Neural cell (in vitro differentiated cells): Measurements from ENCODE around the gene ATOSB. TPM values are rescaled to one million over a fixed set of nuclear protein-coding genes. Genes with fewer than 3 reads are reported as not detected.
A peak's percentile ranks its signal among the peaks of the same experiment; 100 is the strongest.

Experiments
- H2AFZ ChIP-seq: fragments of 200-600, 300-800 bp; sonication (generic), shearing (Covaris generic); 2 replicates; pipeline ENCODE4 v1.6.0; 2014; ENCODE audit warnings: low read depth, mild to moderate bottlenecking, antibody characterized with exemption, low read length, moderate library complexity
- H3F3A ChIP-seq: fragments of 200-600 bp; shearing (Covaris generic); 2 replicates; pipeline ENCODE4 v1.6.1; 2016; ENCODE audit warnings: mild to moderate bottlenecking, moderate library complexity, mixed read lengths, antibody characterized with exemption, low read length; ENCODE audit not compliant: insufficient read depth, poor library complexity, severe bottlenecking
- H3K27ac ChIP-seq: fragments of 200-600, 300-800 bp; sonication (generic), shearing (Covaris generic); 2 replicates; pipeline ENCODE4 v1.5.1; 2014; ENCODE audit warnings: mild to moderate bottlenecking, low read length, moderate library complexity
- H3K27me3 ChIP-seq: fragments of 300-800, 200-600 bp; sonication (generic), shearing (Covaris generic); 2 replicates; pipeline ENCODE4 v1.6.0; 2014; ENCODE audit warnings: mild to moderate bottlenecking, low read depth, low read length, moderate library complexity; ENCODE audit not compliant: insufficient read depth
- H3K36me3 ChIP-seq: fragments of 300-800, 200-600 bp; sonication (generic), shearing (Covaris generic); 2 replicates; pipeline ENCODE4 v1.5.1; 2014; ENCODE audit warnings: mild to moderate bottlenecking, antibody characterized with exemption, low read length, moderate library complexity; ENCODE audit not compliant: insufficient read depth
- H3K4me2 ChIP-seq: fragments of 300-800, 200-600 bp; sonication (generic), shearing (Covaris generic); 2 replicates; pipeline ENCODE4 v1.6.0; 2014; ENCODE audit warnings: mild to moderate bottlenecking, low read length
- H3K4me3 ChIP-seq: fragments of 300-800, 200-600 bp; sonication (generic), shearing (Covaris generic); 2 replicates; pipeline ENCODE4 v1.5.1; 2014; ENCODE audit warnings: mild to moderate bottlenecking, low read length, moderate library complexity
- H3K79me2 ChIP-seq: fragments of 200-600 bp; shearing (Covaris generic); replicated peaks from 2 replicates; pipeline ENCODE4 v1.6.0; 2014; ENCODE audit warnings: mild to moderate bottlenecking, low read length, moderate library complexity; ENCODE audit not compliant: insufficient read depth
- H3K9ac ChIP-seq: fragments of 300-800, 200-600 bp; sonication (generic), shearing (Covaris generic); 2 replicates; pipeline ENCODE4 v1.6.1; 2016; ENCODE audit warnings: mild to moderate bottlenecking, low read length, mixed read lengths
- H3K9me2 ChIP-seq: fragments of 200-600 bp; shearing (Covaris generic); 2 replicates; pipeline ENCODE4 v1.6.1; 2016; ENCODE audit warnings: mild to moderate bottlenecking, low read length, mixed read lengths; ENCODE audit not compliant: insufficient read depth
- H3K9me3 ChIP-seq: fragments of 200-600, 300-800 bp; sonication (generic), shearing (Covaris generic); 2 replicates; pipeline ENCODE4 v1.6.1; 2016; ENCODE audit warnings: mild to moderate bottlenecking, mixed run types, low read length, moderate library complexity, mixed read lengths
- H4K20me1 ChIP-seq: fragments of 200-600 bp; shearing (Covaris generic); 2 replicates; pipeline ENCODE4 v1.6.1; 2016; ENCODE audit warnings: mild to moderate bottlenecking, mixed run types; ENCODE audit not compliant: insufficient read depth
- CTCF ChIP-seq: fragments of 450-650 bp; IDR thresholded peaks from 2 replicates; pipeline ENCODE4 v1.5.1; 2014; ENCODE audit warnings: antibody characterized with exemption, mild to moderate bottlenecking, moderate library complexity; ENCODE audit not compliant: poor library complexity, severe bottlenecking
- EZH2 ChIP-seq: fragments of 200-600, 300-800 bp; shearing (Covaris generic), sonication (generic); IDR thresholded peaks from 2 replicates; pipeline ENCODE4 v1.6.1; 2014; ENCODE audit warnings: antibody characterized with exemption, low read length, borderline replicate concordance, mild to moderate bottlenecking; ENCODE audit not compliant: insufficient read depth, poor library complexity, severe bottlenecking
- MXI1 ChIP-seq: fragments of 450-650 bp; conservative IDR thresholded peaks from 2 replicates; pipeline ENCODE4 v1.6.1; 2014; ENCODE audit warnings: antibody characterized with exemption, mild to moderate bottlenecking; ENCODE audit not compliant: poor library complexity, severe bottlenecking
- POLR2AphosphoS5 ChIP-seq: IDR thresholded peaks from 2 replicates; pipeline ENCODE4 v1.6.1; 2012
- RAD21 ChIP-seq: fragments of 450-650 bp; conservative IDR thresholded peaks from 2 replicates; pipeline ENCODE4 v1.6.1; 2014; ENCODE audit warnings: antibody characterized with exemption, mild to moderate bottlenecking, moderate library complexity
- REST ChIP-seq: IDR thresholded peaks from 2 replicates; pipeline ENCODE4 v1.6.1; 2012; ENCODE audit warnings: borderline replicate concordance
- SMC3 ChIP-seq: fragments of 450-650 bp; conservative IDR thresholded peaks from 2 replicates; pipeline ENCODE4 v1.6.1; 2014; ENCODE audit warnings: antibody characterized with exemption, mild to moderate bottlenecking, moderate library complexity; ENCODE audit not compliant: poor library complexity
- TAF1 ChIP-seq: IDR thresholded peaks from 2 replicates; pipeline ENCODE4 v1.6.1; 2012; ENCODE audit warnings: low read depth
- polyA plus RNA-seq: library from polyadenylated mRNA; depleted of rRNA; stranded (reverse); fragments of >200 nt; gene quantifications from 2 replicates; pipeline ENCODE4 v1.2.3, GENCODE V29; 2014

The ATOSB gene
- polyA plus RNA-seq, 1 donor from 2014 or later: 28.9 TPM

GRCh38 chr9:35116539-35116897 is 856 bp upstream of the ATOSB start:
- H3K4me3 ChIP-seq: peak overlapping the region; percentile 88
- no peaks in the 10 kb centered on the region for H3K9me2 ChIP-seq
- H4K20me1 ChIP-seq: no peaks in the 10 kb centered on the region
- H3K79me2 ChIP-seq: peaks cover 16% of the 10 kb centered on the region
- peaks cover 6% of the 10 kb centered on the region for H3F3A ChIP-seq
- H3K9me3 ChIP-seq: no peaks in the 10 kb centered on the region
- H3K27ac ChIP-seq: peak overlapping the region; percentile 95
- no peaks in the 10 kb centered on the region for H3K27me3 ChIP-seq
- no peak for TF ChIP-seq CTCF
- TF ChIP-seq TAF1: no peak
- TF ChIP-seq REST: no peak
- peak overlapping the region; percentile 61 for H2AFZ ChIP-seq
- H3K36me3 ChIP-seq: no peaks in the 10 kb centered on the region
- H3K4me2 ChIP-seq: peak overlapping the region; percentile 98
- peak overlapping the region; percentile 85 for H3K9ac ChIP-seq

- TF ChIP-seq CTCF (no peak), POLR2AphosphoS5 (no peak), REST (no peak), MXI1 (no peak), EZH2 (no peak), SMC3 (no peak), TAF1 (no peak), RAD21 (no peak)
- Histone ChIP-seq H3K9ac (peak overlapping the region; percentile 85), H3K9me2 (no peaks in the 10 kb centered on the region), H3K27ac (peak overlapping the region; percentile 95), H2AFZ (peak overlapping the region; percentile 61), H4K20me1 (no peaks in the 10 kb centered on the region), H3K4me3 (peak overlapping the region; percentile 88), H3K36me3 (no peaks in the 10 kb centered on the region), H3F3A (peaks cover 6% of the 10 kb centered on the region), H3K4me2 (peak overlapping the region; percentile 94), H3K9me3 (no peaks in the 10 kb centered on the region), H3K79me2 (peaks cover 29% of the 10 kb centered on the region), H3K27me3 (no peaks in the 10 kb centered on the region)
These were observed 628 bp downstream of the ATOSB start for GRCh38 chr9:35114840-35115628.
